Measurements from ENCODE around the gene DHX38.
"Not testable (repeated sequence)": the region's sequence is repeated elsewhere in the genome, so short reads cannot be mapped to it uniquely, and the experiment has no call there.

DHX38 gene

DNA sequence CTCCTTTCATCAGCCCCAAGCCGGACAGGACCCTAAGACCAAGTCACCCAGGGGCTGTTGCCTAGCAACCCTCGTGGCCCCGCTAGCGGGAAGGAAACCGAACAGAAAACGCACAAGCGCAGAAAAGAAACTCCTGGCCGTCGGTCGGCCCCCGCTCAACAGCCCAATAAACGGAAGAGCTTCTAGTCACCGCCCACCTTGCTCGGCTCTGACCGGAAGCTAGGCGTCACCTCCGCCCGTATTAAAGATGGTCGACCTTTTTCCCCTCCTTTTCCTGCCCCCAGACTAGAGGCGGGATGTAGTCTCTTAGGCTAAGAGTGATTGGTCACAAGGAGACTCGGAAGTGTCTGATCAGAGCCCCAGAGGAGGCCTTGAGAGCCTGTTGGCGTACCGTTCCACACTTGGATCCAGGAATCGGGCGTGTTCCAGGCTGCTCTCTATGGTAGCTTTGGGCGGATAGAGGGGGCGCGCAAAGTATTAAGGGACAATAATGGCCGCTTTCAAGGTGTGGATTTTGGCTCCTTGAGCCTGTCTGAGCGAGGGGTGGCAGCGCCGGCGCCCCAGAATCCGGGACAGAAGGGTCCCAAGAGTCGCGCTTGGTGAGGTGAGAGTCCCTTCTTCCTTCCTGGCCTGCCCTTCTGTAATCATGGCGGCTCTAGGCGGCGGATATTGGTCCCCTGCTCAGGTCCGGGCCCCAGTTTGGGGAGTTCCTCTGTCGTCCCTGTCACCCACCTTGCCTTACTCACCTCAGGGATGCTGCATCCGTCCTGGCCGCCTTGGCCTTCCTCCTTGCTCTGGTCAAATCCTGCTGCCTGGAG, at the start of gene DHX38, which contains the start of gene TXNL4B:
DHX38 (plus strand) TSS at position 400 of the 818 bp plus-strand sequence. CDS start 2,311 bp downstream, outside the sequence.
TXNL4B (minus strand) TSS at position 173 of the 818 bp plus-strand sequence. CDS start 2,871 bp downstream, outside the sequence.
- peak; percentile 70 to 82 for DNase-seq (ENCODE audit: low read depth in 1 of 2, low spot score in 1 of 2)

DNA sequence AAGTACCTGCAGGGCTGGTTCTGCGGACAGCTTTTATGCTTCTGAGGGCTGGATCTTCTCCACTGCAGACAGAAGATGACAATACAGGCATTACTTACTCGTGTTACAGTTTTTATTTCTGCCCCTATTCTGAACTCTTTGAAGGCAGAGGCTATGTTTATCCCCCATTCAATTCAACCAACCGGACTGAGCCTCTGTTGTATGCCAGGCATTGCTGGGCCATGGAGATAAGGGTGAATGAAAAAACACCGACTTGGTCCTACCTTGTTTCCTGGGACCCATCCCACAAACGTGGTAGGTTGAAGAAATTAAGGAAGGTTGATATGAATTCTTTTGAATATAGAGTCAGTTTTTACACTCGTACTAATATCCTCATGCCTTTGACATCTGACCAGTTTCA, 49.4 kb upstream of the DHX38 start:
- no peak for DNase-seq (ENCODE audit: low read depth in 1 of 2, low spot score in 1 of 2)

DNA sequence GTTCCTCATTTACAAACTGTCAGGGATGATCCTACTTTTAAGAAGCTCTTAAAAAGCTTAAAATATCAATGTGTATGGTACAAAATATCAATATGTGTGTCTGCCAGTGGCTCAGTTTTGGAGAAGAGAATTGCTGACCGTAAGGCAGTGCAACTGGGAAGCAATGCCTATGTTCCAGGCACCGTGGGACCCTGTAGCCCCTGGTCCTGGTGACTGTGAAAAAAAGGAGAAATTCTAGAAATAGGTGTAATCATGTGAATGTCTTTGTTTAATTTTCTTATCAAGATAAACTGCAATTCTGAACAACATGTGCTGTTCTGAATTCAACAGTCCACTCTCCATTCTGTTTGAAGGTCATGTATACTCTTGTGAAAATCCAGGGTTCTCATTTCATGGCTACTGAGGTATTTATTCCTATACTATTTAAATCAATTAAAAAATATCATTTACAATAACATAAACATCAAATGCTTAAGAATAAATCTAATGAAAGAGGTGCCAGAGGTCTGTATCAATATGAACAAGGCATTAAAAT, 48.8 kb upstream of the DHX38 start:
- DNase-seq (ENCODE audit: low read depth in 1 of 2, low spot score in 1 of 2) = no peak

DNA sequence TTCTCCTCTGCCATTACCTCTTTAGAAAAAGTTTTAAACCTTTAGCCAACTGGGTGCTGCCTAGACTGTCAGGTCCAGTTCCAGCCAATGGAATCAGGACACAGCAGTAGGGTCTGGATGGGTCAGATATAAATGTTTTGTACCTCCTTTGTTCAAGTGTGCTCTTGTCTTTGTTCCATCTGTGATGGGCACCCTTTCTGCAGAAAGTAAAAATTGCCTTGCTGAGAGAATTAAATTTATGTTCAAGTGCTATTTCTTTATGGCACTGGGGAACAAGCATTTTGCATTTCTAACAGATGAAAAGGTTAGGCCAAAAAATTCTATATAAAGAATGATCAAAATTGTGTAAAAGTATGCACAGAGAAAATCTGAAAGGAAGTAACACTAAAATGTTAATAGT, 44.5 kb upstream of the DHX38 start:
- no peak for DNase-seq (ENCODE audit: low read depth in 1 of 2, low spot score in 1 of 2)

DNA sequence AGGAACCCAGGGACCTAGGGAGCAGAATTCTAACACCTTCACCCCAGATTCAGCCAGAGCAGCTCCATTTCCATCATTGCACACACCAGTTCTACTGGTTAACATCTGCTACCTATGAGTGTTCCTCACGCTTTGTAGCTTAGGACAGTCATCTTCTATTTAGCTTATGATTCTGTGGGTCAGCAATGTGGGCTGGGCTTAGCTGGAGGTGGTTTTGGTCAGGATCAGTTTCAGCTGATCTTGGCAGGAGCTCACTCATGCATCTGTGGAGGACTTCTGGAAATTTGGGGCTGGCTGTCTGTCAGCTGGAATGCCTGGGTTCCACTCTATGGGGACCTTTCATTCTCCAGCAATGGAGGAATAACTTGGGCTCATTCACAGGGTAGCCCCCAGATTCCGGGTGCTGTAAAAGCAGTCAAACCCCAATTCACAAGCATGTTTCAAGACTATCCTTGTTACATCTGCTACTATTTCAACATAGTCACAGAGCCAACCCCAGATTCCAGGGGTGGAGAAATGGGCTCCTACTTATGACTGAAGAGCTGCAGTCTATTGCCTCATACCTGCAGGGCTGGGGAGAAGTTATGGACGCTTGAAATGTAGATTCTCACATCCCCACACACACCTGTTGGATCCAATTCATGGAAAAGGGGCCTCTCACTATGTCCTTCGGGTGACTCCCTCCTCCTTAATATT, 42.7 kb upstream of the DHX38 start:
- DNase-seq (ENCODE audit: low read depth in 1 of 2, low spot score in 1 of 2) = no peak

DNA sequence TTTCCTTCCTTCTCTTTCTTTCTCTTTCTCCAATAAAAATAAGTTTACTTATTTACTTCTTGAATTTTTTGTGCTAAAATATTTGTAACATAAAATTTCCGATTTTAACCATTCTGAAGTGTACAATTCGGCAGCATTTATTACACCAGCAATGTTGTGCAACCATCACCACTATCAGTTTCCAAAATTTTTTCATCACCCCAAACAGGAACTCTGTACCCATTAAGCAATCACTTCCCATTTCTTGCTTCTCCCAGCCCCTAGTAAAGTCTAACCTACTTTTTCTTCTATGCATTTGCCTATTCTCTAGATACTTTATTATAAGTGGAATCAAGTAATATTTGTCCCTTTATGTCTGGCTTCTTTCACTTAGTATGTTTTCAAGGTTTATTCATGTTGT, 41.8 kb upstream of the DHX38 start:
- no peak for DNase-seq (ENCODE audit: low read depth in 1 of 2, low spot score in 1 of 2)

DNA sequence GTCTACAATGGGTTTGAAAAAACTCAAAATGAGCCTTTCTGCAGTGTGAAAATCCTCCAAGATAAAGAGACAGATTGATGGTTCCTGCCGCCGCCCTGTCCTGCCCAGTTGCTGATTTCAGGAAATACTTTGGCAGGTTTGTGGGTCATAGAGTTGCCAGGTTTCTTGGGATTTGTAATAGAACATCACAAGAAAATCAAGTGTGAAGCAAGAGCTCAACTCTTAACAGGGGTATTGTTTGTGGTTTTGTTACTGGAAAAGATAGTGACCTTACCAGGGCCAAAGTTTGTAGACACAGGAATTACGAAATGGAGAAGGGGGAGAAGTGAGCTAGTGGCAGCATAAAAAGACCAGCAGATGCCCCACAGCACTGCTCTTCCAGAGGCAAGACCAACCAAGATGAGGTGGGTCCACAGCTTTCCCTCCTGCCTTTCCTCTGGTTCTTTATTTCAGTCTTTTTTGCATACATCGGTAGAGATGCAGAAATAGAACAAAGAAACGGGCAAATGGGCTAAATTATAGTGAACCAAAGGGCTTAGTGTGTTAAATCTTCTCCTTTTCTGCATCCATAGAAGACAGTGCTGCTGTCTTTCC, 39.3 kb upstream of the DHX38 start, which contains the start of gene HP:
HP (plus strand) TSS at position 252 of the 594 bp plus-strand sequence; CDS start at position 400, 148 bp downstream.
- not testable (repeated sequence) for DNase-seq (ENCODE audit: low read depth in 1 of 2, low spot score in 1 of 2)

DNA sequence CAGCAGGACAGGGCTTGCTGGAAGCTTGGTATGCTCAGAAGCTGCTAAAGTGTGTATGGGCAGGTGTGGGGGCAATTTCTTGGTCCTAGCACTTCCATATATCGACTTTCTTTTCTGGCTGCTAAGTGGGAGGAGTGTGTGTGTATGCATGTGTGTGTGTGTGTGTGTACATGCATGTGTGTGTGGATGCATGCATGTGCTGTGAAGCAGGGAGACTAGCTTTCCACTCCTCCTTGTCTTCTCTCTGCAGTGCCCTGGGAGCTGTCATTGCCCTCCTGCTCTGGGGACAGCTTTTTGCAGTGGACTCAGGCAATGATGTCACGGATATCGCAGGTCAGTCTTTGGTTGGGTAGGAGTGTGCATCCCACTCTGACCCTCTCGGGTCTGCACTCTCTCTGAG, 37.7 kb upstream of the DHX38 start:
- no peak for DNase-seq (ENCODE audit: low read depth in 1 of 2, low spot score in 1 of 2)

DNA sequence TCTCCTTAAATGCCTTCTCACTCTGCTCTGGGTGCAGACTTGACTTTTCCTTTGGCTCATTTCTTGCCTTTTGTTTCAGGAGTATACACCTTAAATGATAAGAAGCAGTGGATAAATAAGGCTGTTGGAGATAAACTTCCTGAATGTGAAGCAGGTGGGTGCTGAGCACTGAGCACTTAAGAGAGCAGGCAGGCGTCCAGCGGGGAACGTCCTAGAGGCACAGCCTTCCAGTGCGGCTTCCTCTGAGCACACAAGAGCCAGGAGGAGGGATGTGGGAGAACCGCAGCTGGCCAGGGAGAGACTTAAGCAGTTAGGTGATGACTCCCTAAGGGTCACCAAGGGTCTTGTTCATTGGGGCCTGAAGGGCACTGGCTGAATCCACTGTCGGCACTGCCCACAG, 36.3 kb upstream of the DHX38 start:
- DNase-seq (ENCODE audit: low read depth in 1 of 2, low spot score in 1 of 2) = not testable (repeated sequence)

DNA sequence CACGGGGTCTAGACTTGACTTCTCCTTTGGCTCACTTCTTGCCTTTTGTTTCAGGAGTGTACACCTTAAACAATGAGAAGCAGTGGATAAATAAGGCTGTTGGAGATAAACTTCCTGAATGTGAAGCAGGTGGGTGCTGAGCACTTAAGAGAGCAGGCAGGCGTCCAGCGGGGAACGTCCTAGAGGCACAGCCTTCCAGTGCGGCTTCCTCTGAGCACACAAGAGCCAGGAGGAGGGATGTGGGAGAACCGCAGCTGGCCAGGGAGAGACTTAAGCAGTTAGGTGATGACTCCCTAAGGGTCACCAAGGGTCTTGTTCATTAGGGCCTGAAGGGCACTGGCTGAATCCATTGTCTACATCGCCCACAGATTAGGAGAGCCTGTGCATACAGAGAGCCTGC, 34.6 kb upstream of the DHX38 start:
- DNase-seq (ENCODE audit: low read depth in 1 of 2, low spot score in 1 of 2) = not testable (repeated sequence)

DNA sequence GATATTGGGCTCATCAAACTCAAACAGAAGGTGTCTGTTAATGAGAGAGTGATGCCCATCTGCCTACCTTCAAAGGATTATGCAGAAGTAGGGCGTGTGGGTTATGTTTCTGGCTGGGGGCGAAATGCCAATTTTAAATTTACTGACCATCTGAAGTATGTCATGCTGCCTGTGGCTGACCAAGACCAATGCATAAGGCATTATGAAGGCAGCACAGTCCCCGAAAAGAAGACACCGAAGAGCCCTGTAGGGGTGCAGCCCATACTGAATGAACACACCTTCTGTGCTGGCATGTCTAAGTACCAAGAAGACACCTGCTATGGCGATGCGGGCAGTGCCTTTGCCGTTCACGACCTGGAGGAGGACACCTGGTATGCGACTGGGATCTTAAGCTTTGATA, 33.2 kb upstream of the DHX38 start:
- DNase-seq (ENCODE audit: low read depth in 1 of 2, low spot score in 1 of 2) = no peak

DNA sequence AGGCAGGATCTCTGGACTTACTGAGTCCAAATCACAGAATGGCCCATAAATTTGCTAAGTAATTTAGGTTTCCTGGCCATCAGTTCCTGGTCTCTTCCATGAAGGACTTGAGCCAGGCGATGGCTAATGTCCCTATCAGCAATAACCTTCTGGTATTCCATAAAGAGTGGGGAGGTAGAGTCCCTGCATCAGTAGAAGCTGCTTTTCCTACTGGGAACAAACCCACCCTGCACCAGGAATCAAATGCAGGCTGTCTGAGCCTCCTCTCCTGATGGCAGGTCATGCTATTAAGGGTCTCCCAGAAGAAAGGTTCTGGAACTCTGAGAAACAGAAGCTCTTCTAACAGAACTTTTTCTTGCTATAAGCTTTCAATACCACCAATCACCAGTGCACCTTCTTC, 32.1 kb upstream of the DHX38 start:
- no peak for DNase-seq (ENCODE audit: low read depth in 1 of 2, low spot score in 1 of 2)

DNA sequence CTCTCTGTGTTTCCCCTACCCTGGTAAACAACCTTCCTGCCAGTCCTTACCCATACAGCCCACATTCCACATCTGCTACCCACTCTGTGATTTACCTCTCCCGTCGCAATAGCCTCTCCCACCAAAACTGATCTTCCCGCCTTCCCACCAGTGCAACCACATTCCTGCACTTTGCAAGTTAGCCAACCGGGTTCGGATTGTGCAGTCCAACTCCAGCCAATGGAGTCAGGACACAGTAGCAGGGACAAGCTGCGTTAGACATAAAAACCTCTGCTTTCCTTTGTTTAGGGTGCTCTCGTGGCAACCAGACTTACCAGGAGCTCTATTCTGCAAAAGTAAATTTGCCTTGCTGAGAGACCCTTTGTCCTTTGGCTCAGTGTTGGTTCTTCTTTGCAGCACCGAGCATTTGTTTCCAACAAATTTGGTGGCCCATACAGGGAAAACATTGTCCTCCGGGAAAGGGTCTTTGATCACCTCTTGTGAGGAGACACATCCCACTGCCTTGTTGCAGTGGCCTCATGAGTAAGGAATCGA, 29.2 kb upstream of the DHX38 start:
- no peak for DNase-seq (ENCODE audit: low read depth in 1 of 2, low spot score in 1 of 2)

DNA sequence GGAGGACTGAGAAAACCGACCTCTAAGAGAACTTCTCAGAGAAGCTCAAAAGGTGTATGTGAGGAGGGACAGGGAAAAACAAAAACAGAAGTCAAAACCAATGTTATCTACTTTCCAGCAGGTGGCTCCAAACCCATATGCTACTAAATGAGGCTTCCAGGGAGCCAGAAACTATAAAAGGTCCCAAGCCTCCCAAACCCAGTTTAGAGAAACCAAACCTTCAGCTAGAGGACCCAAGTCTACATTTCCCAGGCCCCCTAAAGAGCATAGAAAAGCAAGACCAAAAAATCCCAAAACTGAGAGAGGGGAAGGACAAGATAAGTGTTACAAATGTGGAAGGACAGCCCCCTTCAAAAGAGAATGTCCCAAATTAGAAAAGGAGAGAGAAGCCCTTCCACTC, 26.9 kb upstream of the DHX38 start:
- no peak for DNase-seq (ENCODE audit: low read depth in 1 of 2, low spot score in 1 of 2)

DNA sequence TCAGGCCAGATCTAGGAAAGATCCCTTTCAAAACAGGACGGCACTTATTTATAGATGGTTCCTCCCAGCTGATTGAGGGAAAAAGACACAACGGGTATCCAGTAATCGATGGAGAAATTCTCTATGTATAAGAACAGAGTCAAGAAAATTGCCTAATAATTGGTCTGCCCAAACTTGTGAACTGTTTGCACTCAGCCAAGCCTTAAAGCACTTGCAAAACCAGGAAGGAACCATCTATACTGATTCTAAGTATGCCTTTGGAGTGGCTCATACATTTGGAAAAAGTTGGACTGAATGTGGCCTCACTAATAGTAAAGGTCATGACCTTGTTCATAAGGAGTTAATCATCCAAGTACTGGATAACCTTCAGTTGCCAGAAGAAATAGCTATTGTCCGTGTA, 24.7 kb upstream of the DHX38 start:
- DNase-seq (ENCODE audit: low read depth in 1 of 2, low spot score in 1 of 2) = no peak

DNA sequence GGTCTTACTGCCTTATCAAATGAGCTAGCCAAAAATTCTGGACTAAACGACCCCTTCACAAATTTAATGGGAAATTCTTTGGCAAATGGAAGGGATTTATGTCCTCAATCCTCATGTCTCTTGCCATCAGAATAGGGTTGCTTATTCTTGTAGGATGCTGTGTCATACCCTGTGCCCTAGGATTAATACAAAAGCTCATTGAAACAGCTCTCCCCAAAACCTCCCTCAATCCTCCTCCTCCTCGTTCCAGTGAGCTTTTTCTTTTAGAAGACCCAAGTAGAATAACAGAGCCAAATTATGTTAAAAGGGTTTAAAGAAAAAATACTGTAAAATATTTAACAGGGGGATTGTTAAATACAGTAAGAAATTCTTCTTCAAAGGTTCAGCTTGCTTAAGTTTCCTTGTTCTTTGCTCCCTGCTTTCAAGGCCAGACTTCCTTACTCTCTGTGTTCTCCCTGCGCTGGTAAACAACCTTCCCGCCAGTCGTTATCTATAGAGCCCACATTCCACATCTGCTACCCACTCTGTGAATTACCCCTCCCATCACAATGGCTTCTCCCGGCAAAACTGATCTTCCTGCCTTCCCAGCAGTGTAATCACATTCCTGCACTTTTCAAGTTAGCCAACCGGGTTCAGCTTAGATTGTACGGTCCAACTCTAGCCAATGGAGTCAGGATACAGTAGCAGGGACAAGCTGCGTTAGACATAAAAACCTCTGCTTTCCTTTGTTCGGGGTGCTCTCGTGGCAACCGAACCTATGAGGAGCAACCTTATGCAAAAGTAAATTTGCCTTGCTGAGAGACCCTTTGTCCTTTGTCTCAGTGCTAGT, 20.9 kb upstream of the DHX38 start:
- DNase-seq (ENCODE audit: low read depth in 1 of 2, low spot score in 1 of 2) = no peak

DNA sequence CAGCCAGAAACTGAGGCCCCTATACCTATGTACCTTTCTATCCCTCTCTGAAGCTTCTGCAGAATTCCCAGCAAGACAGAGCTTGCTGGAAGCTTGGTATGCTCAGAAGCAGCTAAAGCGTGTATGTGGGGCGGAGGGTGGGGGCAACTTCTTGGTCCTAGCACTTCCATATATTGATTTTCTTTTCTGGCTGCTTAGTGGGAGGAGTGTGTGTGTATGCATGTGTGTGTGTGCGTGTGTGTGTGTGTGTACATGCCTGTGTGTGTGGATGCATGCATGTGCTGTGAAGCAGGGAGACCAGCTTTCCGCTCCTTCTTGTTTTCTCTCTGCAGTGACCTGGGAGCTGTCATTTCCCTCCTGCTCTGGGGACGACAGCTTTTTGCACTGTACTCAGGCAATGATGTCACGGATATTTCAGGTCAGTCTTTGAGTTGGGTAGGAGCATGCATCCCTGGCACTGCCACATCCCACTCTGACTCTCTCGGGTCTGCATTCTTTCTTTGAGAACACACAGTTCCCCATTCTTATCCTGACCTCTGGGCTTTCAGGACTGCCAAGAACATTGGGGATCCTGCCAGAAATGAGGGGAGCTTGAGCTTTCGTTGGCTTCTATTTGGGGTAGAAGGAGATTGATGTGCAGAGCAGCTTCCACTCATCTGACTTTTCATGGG, 20.0 kb upstream of the DHX38 start:
- DNase-seq (ENCODE audit: low read depth in 1 of 2, low spot score in 1 of 2) = no peak

DNA sequence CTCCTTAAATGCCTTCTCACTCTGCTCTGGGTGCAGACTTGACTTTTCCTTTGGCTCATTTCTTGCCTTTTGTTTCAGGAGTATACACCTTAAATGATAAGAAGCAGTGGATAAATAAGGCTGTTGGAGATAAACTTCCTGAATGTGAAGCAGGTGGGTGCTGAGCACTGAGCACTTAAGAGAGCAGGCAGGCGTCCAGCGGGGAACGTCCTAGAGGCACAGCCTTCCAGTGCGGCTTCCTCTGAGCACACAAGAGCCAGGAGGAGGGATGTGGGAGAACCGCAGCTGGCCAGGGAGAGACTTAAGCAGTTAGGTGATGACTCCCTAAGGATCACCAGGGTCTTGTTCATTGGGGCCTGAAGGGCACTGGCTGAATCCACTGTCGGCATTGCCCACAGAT, 18.6 kb upstream of the DHX38 start:
- not testable (repeated sequence) for DNase-seq (ENCODE audit: low read depth in 1 of 2, low spot score in 1 of 2)

DNA sequence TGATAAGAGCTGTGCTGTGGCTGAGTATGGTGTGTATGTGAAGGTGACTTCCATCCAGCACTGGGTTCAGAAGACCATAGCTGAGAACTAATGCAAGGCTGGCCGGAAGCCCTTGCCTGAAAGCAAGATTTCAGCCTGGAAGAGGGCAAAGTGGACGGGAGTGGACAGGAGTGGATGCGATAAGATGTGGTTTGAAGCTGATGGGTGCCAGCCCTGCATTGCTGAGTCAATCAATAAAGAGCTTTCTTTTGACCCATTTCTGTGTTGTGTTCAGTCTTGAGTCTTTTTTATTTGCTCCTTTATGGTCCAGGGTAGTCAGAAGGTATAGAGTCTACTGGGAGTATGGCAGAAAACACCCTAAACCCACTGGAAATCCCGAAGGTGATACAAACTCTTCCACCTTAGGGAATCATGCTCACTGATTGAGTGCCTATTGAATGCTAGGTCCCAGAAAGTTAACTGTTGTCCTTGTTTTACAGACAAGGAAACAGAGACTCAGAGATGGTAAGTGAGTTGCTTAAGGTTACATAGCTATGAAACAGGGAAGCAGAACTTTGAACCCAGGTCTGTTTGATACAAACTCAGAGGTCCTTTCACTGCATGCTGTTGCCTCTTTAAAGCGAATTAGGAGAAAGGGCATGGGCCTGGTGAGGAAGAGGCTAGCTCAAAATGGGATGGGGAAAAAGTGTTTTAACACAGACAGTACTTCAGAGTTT, 16.5 kb upstream of the DHX38 start:
- not testable (repeated sequence) for DNase-seq (ENCODE audit: low read depth in 1 of 2, low spot score in 1 of 2)

Data from activated T-helper 1 cell treated with anti-CD3 and anti-CD28 coated beads, Interleukin-2, amount 50 U/mL, for 16 hours (primary cell).